Fibroblast of the conjunctiva (primary cell): ENCODE data around the gene CD180.
A peak's percentile ranks its signal among the peaks of the same experiment; 100 is the strongest.

ENCODE experiments used
- DNase-seq: peaks from one replicate; pipeline ENCODE4 v3.0.0-alpha.2; 2010; ENCODE audit warnings: low read depth

The CD180 gene

DNA sequence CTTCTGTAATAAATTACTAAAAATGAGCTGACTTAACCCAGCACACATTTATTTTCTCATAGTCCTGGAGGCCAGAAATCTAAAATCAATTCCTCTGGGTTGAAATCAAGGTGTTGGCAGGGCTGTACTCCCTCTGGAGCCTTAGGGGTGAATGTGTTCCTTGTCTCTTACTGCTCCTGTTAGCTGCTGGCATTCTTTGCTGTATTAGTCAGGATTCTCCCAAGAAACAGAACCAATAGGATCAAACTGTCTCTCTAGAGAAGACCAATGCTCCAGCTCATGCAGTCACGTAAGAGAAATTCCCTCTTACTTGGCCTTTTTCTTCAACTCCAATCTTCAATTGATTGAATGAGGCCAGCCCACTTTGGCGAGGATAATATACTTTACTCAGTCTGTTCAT lies 15.3 kb upstream of the CD180 start:
- no peak for DNase-seq

DNA sequence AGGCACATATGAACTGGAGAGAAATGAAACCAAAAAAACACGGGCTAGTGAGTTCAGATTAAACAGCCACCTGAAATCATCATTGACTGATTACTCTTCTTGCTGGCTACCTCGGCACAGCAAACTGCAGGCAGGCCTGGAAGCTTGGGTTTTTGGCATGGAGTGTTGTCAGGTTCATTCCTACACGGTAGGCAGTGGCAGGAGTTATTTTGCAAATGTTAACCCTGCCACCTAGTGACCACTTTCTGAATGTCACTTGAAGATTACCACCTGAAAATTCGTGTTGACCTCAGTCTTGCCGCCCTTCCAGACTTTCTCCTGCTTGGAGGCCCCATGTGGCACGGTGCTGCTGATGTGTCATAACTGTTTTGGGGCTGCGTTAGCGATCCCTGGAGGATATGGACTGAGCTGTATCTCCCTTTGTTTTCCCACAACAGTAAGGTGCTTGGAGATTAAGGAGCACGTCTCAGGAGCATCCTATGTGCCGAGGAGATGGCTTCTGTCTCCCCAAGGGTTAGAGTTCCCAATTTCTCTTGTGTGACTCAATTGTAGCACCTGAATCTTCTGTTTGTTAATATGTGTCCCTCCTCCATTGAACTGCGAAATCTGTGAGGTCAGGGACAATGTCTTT lies 12.7 kb upstream of the CD180 start:
- peak; percentile 61 for DNase-seq

DNA sequence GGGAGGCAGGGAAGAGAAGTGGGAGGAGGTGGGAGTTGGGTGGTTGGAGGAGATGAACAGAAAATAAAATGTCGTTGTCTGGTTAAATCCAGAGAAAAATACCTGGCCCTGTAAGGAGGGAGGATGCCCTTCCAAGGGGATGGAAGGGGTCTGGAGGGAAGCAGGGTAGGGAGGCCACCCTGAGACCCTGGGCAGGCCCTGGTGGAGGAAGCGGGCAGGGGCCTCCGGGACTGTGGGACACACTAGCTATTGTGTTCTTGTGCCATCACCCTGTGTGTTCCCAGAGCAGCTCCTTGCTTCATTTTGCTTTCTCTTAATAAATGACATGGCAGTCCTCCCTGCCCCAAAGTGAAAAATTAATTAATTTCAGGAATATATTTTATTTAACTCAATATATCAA lies 11.8 kb upstream of the CD180 start:
- no peak for DNase-seq

DNA sequence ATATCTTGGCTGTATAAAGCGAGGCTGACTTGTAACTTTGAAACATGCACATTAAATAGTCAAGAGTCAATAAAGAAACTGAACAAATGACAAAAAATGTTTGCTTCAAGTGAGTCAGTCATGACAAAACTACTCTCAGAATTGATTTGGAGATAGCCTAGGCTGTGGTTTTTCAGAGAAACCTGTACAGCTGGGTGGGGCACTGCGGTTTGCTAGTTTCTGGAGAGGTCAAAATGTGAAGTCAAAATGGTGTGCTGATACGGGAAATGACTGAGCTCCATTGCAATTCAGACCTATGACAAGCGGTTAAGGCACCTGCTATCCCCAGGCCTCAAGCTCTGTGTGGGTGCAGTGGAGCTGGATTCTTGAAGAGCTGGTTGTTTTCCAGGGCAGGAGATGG lies 10.3 kb upstream of the CD180 start:
- DNase-seq = no peak

DNA sequence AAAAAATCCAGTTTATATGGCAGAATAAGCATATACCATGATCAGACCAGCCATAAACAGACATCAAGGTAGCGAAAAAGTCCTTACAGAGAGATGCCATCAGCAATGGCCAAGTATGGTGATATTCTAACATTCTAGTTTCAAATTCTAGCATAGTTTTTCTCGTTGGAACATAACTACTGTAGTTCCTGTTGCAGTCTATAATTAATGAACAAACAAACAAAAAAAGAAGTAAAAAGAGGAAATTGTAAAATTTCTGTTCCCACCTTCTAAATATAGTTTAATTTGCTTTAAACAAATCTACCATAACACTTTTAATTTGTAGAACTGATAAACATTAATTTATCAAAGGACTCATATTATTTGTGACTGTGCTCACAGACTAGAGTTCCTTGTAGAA lies 9.9 kb upstream of the CD180 start:
- DNase-seq = no peak

DNA sequence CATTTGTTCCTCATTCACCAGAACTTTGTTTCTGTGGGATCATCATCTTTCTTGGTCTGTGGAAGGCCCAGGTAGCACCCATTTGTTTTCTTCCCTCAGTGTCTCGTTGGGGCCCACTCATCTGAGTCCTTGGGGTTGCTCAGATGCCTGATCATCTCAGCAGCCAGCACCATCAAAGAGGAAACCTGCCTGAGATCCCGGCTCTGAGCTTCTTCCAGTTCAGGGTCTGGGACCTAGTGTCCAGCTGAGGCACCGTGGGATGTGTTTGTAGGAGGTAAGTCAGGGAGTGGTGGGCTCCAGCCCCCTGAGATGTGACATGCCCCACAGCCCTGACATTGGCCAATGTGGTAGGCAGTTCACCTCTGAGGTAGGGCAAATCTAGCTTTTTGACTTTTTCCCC lies 9.4 kb upstream of the CD180 start:
- DNase-seq = no peak

DNA sequence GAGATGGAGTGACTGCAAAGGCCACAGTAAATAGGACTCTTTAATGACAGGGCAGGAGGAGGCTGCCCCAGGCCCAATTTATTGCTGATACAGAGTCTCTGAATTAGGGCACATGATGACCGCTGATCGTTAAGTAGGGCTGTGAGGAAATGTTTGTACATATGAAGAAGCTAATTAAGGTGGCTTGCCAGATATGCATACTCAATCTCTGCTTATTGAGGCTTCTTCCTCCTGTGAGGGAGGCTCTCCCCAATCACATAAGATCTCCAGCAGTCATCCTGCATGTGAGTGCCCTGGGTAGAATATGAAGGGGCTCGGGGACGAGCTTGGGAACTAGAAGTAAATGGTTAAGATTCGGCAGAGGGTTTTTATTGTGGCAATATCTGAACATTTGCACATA lies 8.2 kb upstream of the CD180 start:
- no peak for DNase-seq

DNA sequence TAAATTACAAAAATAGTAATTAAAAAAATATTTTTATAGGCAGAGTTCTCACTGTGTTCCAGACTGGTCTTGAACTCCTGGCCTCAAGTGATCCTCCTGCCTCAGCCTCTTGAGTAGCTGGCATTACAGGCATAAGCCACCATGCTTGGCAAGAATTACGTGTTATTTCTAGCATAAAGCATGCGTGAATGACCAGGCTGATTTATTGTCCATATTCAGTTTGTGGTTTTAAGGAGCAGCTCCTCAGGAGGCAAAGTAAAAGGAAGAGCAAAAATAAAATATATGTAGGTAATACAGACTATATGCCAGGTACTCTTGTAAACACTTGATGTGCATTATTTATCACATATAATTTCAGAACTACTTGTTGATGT lies 7.1 kb upstream of the CD180 start:
- no peak for DNase-seq

DNA sequence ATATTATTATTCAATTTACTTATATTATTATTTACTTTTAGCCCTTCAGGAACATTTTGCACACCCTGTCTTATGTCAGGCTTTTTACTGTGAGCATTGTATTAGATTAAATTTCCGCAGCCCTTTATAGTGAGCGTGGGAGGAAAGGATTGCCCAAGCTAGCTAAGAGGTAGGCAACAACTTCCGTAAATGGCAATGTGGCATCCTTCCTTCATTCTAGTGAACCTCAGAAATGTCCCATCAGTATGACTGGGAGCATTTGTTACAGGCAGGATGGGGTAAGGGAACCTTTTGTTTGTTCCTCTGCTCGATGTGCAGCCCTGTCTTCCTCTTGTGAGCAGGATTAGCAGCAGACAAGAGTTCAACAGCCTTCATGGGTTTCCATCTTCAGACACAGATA lies 6.2 kb upstream of the CD180 start:
- no peak for DNase-seq

DNA sequence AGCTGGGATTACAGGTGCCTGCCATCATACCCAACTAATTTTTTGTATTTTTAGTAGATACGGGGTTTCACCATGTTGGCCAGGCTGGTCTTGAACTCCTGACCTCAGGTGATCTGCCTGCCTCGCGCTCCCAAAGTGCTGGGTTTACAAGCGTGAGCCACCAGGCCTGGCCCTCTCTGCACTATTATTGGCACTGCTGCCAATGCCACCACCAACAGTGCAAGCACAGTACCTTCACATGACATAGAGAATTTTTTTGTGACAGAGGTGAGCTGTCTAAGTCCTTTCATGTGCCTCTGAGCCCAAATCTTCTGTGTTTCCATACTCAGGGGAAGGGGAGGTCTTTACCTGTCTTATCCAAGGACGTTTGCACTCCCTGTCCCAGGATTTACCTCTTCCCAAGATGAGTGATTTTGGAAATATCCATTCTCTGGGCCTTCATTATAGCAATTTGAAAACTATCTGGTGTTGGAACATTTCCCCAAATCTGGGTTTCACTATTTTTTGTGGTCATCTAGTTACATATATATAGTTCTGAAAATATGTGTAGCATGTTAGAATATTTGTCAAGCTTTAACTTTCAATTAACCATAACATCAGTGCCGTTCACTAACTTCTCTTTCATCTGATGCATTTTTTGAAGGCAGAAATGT lies 5.4 kb upstream of the CD180 start:
- DNase-seq = no peak

DNA sequence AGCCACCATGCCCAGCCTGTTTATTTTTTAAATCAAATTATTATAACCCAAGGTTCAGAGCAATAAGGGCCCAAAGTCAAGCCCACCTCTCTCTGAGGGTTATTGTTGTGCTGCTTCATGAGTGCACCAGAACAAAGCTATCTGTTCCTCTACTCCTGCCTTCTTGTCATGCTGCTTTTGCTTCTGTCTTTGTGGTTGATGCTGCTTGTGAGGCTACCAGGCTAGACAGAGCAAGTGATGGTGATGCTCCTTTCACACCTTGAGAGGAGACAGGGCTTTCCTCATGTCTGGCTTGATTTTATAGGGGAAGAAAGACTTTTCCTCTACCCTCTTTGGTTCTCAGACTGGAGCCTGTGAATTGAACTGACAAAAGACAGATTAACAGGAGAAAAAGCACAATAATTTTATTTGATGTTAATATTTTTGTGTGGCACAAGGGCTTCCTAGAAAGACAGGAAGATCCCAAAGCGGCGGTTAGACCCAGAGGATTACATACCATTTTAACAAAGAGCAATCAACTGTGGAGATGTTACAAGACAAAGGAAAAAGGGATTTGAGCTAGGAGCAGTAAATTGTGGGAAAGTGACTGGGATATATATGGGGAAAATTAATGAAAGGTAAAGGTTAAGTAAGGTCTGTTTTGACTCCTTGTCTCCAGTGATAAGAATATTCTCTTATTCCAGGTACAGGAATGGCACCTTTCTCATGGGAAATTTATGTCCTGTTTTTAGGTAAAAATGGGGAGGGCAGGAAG lies 4.4 kb upstream of the CD180 start:
- no peak for DNase-seq

DNA sequence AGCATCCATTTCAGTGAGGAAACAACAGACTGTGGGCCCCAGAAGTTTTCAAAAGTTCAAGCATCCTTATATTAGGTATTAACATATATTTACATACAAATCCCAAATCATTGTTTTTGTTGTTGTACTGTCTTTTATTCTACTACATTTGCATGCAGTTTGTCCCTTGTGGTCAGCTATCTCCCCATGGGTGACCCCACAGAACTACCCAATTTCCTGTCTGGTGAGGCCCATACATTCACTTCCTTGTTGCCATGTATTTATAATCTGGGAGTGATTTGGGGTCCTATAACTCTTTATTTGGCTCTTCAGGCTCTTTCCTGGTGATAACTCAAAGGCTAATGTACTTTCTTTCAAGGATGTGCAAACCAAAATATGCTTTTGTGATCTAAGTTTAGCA lies 3.3 kb upstream of the CD180 start:
- no peak for DNase-seq

DNA sequence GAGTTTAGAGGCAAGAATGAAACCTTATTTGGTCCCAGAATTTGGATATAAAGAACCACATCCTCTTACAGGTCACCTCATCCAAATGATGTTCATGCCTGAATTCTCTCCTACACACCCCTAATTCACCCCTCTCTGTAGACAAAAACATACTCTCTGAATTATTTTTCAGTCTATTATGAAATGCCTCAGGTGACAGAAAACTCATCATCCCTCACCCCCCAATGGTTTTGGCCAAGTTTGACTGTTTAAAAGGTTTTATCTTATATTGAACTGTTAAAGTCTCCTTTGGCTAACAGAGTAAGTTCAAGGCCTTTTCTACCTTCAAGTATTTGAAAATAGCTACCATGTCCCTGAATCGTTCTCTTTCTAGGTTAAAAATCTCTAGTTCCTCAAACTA lies 2.3 kb upstream of the CD180 start:
- DNase-seq = no peak

DNA sequence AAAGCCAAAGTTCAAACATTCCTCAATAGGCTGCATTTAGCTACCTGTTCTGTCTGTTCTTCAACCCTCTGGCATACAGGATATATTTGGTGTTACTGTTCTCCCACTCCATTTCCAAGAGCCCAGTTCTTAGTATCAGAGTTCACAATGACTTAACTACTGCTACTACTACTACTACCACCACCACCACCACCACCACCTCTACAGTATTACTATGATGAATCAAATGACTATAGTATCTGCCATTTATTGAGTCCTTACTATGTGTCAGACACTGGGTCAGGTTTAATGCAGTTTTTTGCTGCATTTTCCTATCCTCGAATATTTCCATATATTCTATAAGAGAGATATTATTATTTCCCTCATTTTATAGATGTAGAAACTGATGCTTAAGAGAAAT lies 937 bp upstream of the CD180 start:
- DNase-seq = no peak

DNA sequence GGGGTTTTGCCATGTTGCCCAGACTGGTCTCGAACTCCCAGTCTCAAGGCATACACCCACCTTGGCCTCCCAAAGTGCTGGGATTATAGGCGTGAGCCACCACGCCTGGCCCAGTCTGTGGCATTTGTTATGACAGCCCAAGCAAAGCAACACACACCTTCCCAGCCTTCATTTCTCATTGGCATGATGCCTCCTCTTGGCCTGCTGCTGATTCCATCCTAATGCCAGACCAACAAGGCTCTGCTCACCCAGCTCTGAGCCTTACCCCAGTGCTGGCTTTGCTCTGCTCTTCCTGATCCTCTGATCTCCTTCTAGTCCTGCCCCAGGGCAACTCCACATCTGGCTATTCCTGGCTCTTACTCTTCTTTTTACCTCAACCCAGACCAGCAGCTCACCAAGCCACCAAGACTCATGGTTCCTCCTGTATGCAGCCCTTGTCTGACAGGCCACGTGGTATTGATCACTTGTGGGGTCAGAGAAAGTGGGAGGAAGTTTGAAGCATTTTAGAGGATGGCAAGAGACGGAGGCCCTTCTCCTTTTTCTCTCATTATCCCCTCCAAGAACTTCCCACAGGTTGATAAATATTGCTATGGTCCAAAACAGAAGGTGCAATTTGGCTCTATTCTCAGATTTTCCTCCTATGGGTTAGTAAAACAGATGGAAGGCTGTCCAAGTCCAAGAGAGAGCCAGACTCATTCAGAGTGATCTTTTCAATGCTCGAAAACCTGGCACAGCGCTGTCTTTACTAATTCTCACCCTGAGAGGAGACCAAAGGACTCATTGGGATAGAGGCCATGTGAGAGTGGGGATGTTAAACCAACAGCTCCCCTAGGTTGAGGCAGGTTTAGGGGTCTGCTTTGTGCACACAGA lies 958 bp downstream of the CD180 start:
- DNase-seq = no peak

DNA sequence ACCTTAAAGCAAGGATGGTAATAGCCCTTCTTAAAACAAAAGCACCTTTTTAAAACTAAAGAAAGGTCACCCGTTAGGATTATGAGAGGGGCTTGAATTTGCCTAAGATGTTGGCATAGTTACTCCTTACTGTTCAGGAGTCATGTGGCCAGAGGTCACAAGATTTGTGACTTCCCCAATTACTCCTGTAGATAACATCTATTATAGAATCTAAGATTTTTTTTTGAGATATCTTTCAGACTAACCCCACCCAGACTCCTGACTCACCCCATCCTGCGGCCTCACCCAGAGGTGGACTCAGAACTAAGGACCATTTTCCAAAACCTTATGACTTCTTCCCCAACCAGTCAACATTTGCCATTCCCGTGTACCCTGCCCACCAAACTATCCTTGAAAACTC lies 2.4 kb downstream of the CD180 start:
- DNase-seq = no peak

DNA sequence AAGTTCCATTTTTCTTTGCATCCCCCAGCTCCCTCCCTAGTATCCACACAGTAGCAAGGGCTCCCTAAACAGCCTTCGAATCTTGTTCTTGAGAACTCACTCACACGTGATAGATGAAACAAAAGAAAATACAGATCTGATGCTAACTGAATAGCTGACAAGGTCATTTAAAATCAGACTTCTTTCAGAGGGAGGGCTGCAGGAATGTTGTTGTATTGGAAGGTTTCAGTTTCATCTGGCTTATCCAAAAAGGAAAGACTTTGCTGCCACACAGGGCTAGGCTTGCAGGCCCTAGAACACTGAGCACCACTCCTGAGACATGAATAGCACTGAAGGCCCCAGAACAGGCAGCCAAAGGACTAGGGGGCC lies 3.2 kb downstream of the CD180 start:
- no peak for DNase-seq

DNA sequence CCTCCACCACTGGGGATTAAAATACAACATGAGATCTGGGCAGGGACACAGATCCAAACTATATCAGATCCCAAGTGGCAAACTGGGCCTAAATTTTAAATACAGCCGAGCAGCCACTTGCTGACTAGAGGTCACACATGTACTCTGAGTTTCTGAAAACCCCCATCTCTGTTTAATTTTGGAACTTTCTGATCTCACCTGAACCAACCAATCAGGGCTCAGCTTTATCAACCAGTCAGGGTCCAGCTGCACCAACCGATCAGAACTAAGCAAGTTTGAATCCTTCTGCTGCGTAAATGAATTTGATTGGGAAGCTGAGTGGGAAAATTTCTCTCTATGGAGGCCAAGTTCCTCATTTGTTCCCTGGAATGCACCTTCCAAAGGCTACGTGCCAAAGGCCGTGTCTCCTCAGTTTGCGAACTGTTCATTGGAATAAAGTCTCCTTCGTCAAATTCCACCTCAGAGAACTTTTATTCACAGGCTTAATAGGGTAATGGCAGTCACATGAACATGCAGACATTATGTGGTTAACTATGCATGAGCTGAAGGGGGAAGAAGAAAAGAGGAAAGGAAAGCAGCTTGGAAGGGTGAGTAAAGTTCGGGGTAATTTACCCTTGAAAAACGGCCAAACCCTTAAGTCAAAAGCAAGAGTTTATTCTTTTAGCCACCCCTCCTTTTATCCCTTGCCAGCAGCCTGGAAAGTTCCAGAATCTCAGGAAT lies 3.7 kb downstream of the CD180 start:
- DNase-seq = no peak

DNA sequence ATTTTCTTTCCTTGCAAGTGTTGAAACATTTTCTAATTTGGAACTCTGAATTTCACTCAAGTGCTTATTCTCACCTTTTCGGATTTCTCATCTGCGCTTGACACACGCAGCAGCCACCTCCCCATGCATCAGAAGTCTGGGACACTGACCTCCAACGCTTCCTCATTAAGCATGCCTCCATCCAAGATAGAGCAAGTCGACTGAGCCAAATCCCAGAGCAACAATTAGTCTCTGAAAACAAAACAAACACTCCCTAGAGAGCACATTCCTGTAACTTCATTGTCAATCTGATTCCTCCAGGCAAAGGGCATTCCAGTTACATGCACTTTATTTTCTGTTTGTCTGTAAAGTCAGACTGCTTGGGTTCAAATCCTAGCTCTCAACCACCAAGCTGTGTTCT lies 5.7 kb downstream of the CD180 start:
- no peak for DNase-seq

DNA sequence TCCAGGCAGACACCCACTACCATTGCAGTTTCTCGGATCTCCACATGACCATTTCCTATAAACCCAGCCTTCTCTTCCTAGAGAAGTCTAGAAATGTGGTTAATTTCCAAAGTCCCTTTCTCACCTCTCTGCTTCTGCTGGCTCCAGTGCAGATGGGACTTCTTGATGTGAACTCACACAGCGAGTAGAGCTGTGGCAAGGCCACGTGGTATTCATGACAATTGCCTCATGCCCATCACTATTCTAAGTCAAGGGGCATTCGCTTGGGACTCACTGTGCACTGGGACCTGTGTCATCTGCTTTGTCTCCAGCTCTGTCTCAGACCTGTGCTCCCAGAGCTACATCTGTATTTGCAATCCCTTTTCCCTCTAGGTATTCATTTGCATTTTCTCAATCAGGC lies 6.2 kb downstream of the CD180 start:
- DNase-seq = no peak

DNA sequence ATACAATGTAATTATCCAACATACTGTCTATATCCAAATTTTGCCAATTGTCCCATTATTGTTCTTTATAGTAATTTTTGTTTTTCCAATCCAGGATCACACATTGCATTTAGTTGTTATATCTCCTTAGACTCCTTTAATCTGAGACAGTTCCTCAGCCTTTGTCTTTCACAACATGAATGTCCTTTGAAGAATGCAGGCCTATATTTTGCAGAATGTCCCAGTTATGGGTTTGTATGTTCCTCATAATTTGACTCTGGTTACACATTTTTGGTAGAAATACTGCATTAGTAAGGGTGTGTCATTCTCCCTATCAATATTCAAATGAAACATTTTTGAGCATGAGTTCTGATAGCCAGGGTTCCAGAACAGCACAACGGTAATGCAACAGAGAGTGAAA lies 6.7 kb downstream of the CD180 start:
- DNase-seq = no peak

DNA sequence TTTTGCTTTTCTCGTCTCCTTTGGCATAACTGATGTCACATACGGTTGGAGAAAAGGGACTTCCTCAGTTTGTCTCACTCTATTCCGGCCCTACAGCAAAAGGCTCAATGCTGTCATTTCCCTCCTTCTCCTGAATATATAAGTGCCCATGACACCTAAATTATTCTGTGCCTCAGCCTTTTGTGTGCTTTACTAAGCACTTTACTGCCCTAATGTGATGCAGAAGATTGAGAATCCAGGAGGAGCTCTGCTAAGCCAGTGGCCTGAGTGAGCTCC lies 7.6 kb downstream of the CD180 start:
- no peak for DNase-seq
